ES-I3 (cell line): ENCODE data around the gene DTL.

Experiments used
- H3K36me3 ChIP-seq: 2 replicates; pipeline ENCODE4 v1.6.1; 2013; ENCODE audit warnings: mild to moderate bottlenecking, low read length, control low read depth, moderate library complexity; ENCODE audit not compliant: insufficient read depth
- H3K4me1 ChIP-seq: 2 replicates; pipeline ENCODE4 v1.6.1; 2013; ENCODE audit warnings: mild to moderate bottlenecking, control low read depth, low read length; ENCODE audit not compliant: insufficient read depth
- H3K9ac ChIP-seq: 2 replicates; pipeline ENCODE4 v1.6.1; 2013; ENCODE audit warnings: low read depth, mild to moderate bottlenecking, low read length, moderate library complexity
- H3K9me3 ChIP-seq: 2 replicates; pipeline ENCODE4 v1.6.1; 2013; ENCODE audit warnings: mild to moderate bottlenecking, low read length, moderate library complexity; ENCODE audit not compliant: control insufficient read depth, insufficient read depth

The DTL gene

DNA sequence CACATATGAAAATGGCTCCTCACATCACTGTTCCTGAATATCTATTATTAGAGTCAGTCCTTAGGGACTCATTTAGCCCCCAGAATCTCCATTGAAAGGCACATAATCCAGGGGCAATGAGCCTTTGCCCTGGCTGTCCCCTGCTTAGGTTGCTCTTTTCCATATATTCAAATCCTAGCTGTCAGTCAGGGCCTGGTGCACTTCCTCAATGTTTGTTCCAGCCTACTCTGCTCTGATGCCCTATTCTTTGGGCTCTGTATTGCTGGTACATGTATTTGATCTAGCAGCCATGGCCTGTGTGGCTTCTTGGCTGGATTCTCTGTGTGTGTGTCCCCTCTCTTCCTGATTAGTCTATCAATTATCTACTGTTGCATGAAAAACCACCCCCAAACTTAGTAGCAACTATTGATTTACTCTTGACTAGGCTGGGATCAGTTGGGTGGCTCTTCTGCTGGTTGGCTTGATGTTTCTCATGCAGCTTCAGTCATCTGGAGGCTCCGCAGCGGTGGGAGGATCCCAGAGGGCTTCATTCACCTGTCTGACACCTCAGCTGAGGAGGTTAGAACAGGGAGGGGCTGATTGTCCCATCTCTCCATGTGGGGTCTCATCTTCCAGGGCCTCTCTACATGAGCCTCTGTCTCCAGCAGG is 107.5 kb downstream of the DTL start:
- 0 out of 2 replicates have a peak, but pooled peaks cover 3% of the 10 kb centered on the region for H3K4me1 ChIP-seq
- H3K36me3 ChIP-seq: no peaks in the 10 kb centered on the region
- no peak overlapping the region for H3K9ac ChIP-seq
- no peaks in the 10 kb centered on the region for H3K9me3 ChIP-seq

DNA sequence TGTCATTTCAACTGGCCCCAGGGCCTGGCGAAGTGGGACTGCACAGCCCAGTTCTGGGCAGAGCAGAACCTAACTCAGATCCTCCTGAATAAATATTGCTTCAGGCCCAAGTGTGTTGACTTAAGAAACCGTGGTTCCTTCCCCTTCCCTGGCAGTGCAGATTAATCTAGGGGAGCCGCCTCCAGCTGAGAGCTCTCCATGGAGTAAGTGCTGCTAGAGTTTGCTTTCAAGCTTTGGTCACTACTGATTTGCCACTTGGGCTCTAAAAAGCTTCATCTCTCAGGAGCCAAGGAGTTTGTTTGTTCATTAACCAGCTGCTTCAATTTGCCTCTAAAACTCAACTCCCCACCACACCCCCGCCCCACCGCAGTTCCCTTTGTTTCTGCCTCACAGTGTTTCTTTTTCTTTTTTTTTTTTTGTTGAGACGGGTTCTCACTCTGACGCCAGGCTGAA is 112.1 kb downstream of the DTL start:
- Histone ChIP-seq H3K9me3 (no peaks in the 10 kb centered on the region), H3K36me3 (no peaks in the 10 kb centered on the region), H3K4me1 (0 out of 2 replicates have a peak, but pooled peaks cover 3% of the 10 kb centered on the region), H3K9ac (no peak overlapping the region)

DNA sequence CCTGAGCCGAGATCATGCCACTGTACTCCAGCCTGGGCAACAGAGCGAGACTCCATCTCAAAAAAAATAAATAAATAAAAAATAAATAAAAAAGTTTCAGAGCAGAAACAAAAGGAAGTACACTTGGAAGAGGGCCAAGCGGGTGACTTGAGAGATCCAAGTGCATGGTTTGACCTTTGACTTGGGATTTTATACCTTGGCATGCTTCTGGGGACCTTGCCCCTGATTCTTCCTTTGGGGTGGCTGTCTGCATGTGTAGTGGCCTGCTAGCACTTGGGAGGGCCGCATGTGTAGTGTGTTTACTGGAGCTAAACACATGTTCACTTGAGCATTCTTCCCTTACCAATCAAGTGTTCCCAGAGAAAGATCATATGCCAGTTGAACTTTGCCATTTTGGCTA is 114.0 kb downstream of the DTL start:
- no peak overlapping the region for H3K9ac ChIP-seq
- 0 out of 2 replicates have a peak, but pooled peaks cover 3% of the 10 kb centered on the region for H3K4me1 ChIP-seq
- H3K9me3 ChIP-seq: no peaks in the 10 kb centered on the region
- no peaks in the 10 kb centered on the region for H3K36me3 ChIP-seq

DNA sequence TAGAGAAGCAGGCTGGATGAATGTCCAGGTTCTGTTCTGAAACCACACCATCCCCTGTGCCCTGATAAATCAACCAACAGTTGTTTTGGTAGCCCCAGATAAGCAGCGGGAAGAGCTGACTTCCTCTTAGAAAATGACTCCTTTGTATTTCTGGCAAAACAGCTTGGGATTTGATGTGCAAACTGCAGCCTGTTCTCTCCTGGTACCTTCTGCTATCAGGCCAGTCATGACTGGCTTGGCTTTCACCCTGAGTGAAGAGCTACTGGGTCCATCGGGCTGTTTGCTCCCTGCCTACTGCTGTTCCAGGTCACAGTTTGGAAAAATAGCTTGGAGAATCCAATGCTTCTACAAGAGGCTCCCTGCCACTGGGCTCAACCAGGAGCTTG is 116.8 kb downstream of the DTL start:
- Histone ChIP-seq H3K9ac (no peak overlapping the region), H3K4me1 (0 out of 2 replicates have a peak, but pooled peaks cover under 1% of the 10 kb centered on the region), H3K9me3 (no peaks in the 10 kb centered on the region), H3K36me3 (no peaks in the 10 kb centered on the region)

DNA sequence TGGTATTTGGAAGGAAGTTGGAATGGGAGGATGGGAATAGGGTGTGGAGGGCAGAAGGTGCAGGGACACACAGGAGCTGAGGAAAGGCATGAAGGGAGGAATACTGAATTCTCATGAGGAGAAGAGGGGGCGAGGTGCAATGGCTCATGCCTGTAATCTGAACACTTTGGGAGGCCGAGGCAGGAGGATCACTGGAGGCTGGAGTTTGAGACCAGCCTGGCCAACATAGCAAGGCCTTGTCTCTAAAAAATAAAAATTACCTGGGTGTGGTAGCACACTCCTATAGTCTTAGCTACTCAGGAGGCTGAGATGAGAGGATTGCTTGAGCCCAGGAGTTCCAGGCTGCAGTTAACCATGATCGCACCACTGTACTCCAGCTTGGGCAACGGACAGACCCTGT is 117.3 kb downstream of the DTL start:
- Histone ChIP-seq H3K9ac (no peak overlapping the region), H3K9me3 (no peaks in the 10 kb centered on the region), H3K4me1 (no peaks in the 10 kb centered on the region), H3K36me3 (no peaks in the 10 kb centered on the region)

DNA sequence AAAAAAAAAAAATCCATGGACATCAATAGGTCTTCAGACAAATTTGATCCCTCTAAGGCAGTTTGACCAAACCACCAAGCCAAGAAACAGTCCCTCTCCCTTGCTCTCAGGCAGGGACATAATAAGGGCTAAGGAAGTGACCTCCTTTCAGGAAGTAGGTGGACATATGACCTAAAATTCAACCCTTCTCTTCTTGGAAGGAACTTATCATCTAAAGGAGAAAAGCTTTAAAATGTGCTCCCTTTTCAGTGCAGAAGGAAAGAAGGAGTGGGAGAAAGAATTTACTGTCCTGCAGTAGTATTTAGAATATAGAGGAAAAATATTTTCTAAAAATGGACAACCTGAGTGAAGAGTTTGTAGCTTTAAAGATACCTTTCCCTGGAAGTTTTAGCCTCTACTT is 118.1 kb downstream of the DTL start:
- Histone ChIP-seq H3K9ac (no peak overlapping the region), H3K4me1 (no peaks in the 10 kb centered on the region), H3K9me3 (no peaks in the 10 kb centered on the region), H3K36me3 (no peaks in the 10 kb centered on the region)
